Measurements from ENCODE around the gene RABGEF1.
"Not testable (repeated sequence)": the region's sequence is repeated elsewhere in the genome, so short reads cannot be mapped to it uniquely, and the experiment has no call there.

RABGEF1 gene

GRCh38 chr7:66697449-66698438 lies 42.8 kb upstream of the RABGEF1 start:
- peaks cover 0 to 8% (median 0%) of the 10 kb centered on the region in 3 donors for H3K36me3 ChIP-seq

DNA sequence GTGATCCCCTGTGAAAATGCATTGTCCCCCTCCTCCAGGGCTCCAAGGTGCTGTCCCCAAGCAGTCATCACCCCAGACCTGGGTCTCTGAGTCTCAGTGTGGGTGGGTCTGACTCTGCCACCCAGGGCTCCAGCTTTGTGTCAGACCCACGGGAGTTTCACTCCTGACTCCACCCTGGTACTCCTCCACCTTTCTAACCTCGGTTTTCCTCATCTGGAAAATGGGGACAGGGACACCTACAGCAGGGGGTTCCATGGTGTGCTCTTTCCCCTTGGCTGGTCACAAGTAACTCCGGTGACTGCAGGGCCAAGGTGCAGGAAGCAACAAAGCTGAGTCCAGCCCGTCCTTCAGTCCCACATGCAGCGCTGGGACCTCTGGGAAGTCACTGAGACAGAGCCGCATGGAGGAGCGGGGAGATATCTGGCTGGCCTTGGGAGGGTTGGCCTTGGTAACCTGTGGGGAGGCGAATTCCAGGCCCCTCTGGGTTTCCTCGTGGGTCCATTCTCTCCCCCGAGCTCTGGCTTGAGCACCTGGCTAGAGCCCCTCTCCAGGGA lies 41.8 kb upstream of the RABGEF1 start:
- Histone ChIP-seq H3K4me3 (no peak overlapping the region), H3K9me3 (no peaks in the 10 kb centered on the region), H3K36me3 (peaks cover 0 to 3% (median 0%) of the 10 kb centered on the region in 3 donors), H3K4me1 (peaks cover 0 to 39% (median 28%) of the 10 kb centered on the region in 4 donors), H3K27me3 (no peaks in the 10 kb centered on the region), H3K27ac (peak overlapping the region in 1 of 2 donors; percentile 88)
- intact Hi-C loops (cut with DNase I; ENCODE audit: low total_unique reads), result no loop called here
- TF ChIP-seq, protein P1, sequence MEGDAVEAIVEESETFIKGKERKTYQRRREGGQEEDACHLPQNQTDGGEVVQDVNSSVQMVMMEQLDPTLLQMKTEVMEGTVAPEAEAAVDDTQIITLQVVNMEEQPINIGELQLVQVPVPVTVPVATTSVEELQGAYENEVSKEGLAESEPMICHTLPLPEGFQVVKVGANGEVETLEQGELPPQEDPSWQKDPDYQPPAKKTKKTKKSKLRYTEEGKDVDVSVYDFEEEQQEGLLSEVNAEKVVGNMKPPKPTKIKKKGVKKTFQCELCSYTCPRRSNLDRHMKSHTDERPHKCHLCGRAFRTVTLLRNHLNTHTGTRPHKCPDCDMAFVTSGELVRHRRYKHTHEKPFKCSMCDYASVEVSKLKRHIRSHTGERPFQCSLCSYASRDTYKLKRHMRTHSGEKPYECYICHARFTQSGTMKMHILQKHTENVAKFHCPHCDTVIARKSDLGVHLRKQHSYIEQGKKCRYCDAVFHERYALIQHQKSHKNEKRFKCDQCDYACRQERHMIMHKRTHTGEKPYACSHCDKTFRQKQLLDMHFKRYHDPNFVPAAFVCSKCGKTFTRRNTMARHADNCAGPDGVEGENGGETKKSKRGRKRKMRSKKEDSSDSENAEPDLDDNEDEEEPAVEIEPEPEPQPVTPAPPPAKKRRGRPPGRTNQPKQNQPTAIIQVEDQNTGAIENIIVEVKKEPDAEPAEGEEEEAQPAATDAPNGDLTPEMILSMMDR (IDR thresholded peaks at IDR 0.05), result no peak
- DNase-seq, result no peak

More at GRCh38 chr7:66697449-66698438, 42.8 kb upstream of the RABGEF1 start:
- TF ChIP-seq, protein P1 (IDR thresholded peaks at IDR 0.05), result no peak
- intact Hi-C loops (cut with DNase I; ENCODE audit: low total_unique reads), result no loop called here
- H3K4me3 ChIP-seq, result no peak overlapping the region
- DNase-seq, result peak; percentile 68 to 92
- H3K9me3 ChIP-seq, result no peaks in the 10 kb centered on the region
- H3K27me3 ChIP-seq, result no peaks in the 10 kb centered on the region
- H3K27ac ChIP-seq, result peak overlapping the region; percentile 59 to 88
- peaks cover 0 to 39% (median 28%) of the 10 kb centered on the region in 4 donors for H3K4me1 ChIP-seq

- H3K4me3 ChIP-seq, result peak overlapping the region; percentile 13 to 20
- H3K27me3 ChIP-seq, result no peaks in the 10 kb centered on the region
- peak; percentile 50 to 86 for DNase-seq
- intact Hi-C loops (cut with DNase I; ENCODE audit: low total_unique reads), result no loop called here
- no peaks in the 10 kb centered on the region for H3K36me3 ChIP-seq
- no peaks in the 10 kb centered on the region for H3K9me3 ChIP-seq
- TF ChIP-seq, protein P1 (IDR thresholded peaks at IDR 0.05), result no peak
- peaks cover 0 to 39% (median 28%) of the 10 kb centered on the region in 4 donors for H3K4me1 ChIP-seq
- peak overlapping the region; percentile 74 to 88 for H3K27ac ChIP-seq
These were observed 40.5 kb upstream of the RABGEF1 start for GRCh38 chr7:66699998-66700397.

DNA sequence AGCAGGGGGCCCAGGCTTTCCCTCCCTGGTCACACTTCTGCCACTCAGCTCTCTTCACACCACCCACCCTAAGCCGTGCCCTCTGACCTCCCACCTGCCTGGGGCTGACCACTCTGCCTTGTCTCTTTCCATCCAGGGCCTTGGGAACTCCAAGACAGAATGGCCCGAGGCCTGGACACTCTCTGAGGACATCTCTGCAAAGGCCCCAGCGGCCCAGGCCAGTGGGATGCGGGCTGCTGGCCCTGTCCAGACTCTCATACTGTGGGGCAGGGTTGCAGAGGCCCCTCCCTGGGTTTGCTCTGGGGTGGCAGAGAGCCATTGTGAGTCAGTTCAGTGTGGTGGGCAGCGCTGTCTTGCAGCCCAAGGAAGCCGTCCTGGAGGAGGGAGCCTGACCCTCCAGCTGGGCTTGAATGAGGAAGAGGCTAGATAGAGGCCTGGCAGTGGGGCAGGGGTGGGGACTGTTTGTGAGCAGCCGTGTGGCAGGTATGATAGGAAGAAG lies 39.9 kb upstream of the RABGEF1 start:
- Histone ChIP-seq H3K4me1 (peaks cover 0 to 40% (median 29%) of the 10 kb centered on the region in 4 donors), H3K36me3 (no peaks in the 10 kb centered on the region), H3K27ac (peak overlapping the region; percentile 74 to 88), H3K27me3 (no peaks in the 10 kb centered on the region), H3K4me3 (peak overlapping the region; percentile 13 to 20), H3K9me3 (no peaks in the 10 kb centered on the region)
- TF ChIP-seq, protein P1 (IDR thresholded peaks at IDR 0.05), result no peak
- no peak for DNase-seq
- intact Hi-C loops (cut with DNase I; ENCODE audit: low total_unique reads), result no loop called here

DNA sequence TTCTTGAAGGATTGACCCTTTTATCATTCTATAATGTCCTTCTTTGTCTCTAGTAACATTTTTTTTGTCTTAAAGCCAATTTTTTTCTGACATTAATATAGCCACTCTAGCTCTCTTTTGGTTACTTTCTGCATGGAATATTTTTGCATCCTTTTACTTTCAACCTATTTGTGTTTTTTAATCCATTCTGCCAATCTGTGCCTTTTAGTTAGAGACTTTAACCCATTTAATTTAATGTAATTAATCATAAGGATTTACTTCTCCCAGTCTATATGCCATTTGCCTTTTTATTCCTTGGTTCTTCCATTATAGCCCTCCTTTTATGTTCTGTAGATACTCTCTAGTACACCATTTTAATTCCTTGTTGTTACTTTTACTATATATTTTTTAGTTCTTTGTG lies 32.7 kb upstream of the RABGEF1 start:
- TF ChIP-seq, protein P1 (IDR thresholded peaks at IDR 0.05), result no peak
- no peak for DNase-seq
- Histone ChIP-seq H3K4me1 (peaks cover 0 to 4% (median 0%) of the 10 kb centered on the region in 4 donors), H3K27ac (no peak overlapping the region), H3K27me3 (no peaks in the 10 kb centered on the region), H3K9me3 (no peaks in the 10 kb centered on the region), H3K4me3 (no peak overlapping the region), H3K36me3 (peaks cover 10 to 20% (median 12%) of the 10 kb centered on the region in 3 donors)
- intact Hi-C loops (cut with DNase I; ENCODE audit: low total_unique reads), result no loop called here

DNA sequence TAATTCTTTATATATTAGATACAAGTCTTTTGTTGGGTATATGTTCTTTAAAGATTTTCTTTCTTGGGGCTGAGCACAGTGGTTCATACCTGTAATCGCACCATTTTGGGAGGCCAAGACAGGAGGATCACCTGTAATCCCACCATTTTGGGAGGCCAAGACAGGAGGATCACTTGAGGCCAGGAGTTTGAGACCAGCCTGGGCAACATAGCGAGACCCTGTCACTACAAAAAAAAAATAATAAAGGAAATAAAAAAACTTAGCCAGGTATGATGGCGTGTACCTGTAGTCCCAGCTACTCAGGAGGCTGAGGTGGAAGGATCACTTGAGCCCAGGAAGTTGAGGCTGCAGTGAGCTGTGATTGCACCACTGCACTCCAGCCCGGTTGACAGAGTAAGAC lies 29.8 kb upstream of the RABGEF1 start:
- H3K27ac ChIP-seq; H3K27me3 ChIP-seq; H3K4me1 ChIP-seq; intact Hi-C loops (cut with DNase I; ENCODE audit: low total_unique reads); H3K9me3 ChIP-seq; H3K4me3 ChIP-seq; DNase-seq: not testable (repeated sequence)
- peaks cover 33 to 36% (median 36%) of the 10 kb centered on the region in 3 donors for H3K36me3 ChIP-seq
